ENCODE results near the gene ZBTB7C. TPM values are rescaled to one million over a fixed set of nuclear protein-coding genes. Genes with fewer than 3 reads are reported as not detected.

Gene ZBTB7C
- total RNA-seq, 1 donor from 2014 or later: 1.1 TPM

GRCh38 chr18:48064978-48065600 lies 344.1 kb downstream of the ZBTB7C start:
- no peaks in the 10 kb centered on the region for H3K36me3 ChIP-seq (ENCODE audit: control insufficient read depth, insufficient read depth, low read length)
- peaks cover 3% of the 10 kb centered on the region for H3K27me3 ChIP-seq (ENCODE audit: control insufficient read depth, insufficient read depth, low read length)
- no peak for DNase-seq (ENCODE audit: low read depth)
- H3K4me3 ChIP-seq (ENCODE audit: low read depth, low read length): no peak overlapping the region
- TF ChIP-seq, protein P1, sequence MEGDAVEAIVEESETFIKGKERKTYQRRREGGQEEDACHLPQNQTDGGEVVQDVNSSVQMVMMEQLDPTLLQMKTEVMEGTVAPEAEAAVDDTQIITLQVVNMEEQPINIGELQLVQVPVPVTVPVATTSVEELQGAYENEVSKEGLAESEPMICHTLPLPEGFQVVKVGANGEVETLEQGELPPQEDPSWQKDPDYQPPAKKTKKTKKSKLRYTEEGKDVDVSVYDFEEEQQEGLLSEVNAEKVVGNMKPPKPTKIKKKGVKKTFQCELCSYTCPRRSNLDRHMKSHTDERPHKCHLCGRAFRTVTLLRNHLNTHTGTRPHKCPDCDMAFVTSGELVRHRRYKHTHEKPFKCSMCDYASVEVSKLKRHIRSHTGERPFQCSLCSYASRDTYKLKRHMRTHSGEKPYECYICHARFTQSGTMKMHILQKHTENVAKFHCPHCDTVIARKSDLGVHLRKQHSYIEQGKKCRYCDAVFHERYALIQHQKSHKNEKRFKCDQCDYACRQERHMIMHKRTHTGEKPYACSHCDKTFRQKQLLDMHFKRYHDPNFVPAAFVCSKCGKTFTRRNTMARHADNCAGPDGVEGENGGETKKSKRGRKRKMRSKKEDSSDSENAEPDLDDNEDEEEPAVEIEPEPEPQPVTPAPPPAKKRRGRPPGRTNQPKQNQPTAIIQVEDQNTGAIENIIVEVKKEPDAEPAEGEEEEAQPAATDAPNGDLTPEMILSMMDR (IDR thresholded peaks at IDR 0.05; ENCODE audit: insufficient read depth, low read length, poor library complexity, severe bottlenecking): no peak

DNA sequence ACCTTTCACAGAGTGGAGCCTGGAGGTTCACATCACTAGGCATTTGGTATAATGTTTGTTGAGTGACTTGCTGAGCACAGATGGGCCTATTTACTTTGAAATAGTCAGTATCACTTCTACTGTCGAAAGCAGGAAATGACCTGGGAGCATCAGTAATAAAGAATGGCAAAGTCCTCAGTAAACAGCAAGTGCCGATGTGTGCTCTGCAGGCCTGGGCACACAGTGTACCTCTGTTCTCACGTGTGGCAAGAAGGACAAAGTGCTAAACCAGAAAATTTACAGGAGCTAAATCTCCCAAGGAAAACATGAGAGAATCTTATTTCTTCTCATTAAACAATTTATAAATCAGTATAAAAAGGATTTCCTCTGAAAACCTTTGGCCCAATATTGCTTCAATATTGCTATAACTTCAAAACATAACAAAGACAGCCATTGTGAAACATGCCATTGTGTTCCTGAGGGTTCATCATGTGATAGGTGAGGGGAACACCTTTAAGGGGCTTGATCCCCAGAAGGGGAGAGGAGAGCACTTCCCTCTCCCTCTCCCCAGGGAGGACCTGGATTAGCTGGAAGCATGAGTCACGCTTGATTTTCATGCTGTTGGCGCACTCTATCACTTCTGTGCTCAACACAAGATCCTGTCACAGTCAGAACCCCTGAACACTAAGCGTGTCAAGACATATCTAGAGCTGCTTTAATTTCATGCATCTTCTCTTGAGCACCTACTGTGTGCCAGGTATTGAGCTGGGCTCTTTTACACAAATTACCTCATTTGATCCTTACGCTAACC lies 347.2 kb downstream of the ZBTB7C start:
- DNase-seq (ENCODE audit: low read depth): no peak
- Histone ChIP-seq H3K36me3 (ENCODE audit: control insufficient read depth, insufficient read depth, low read length) (no peaks in the 10 kb centered on the region), H3K27me3 (ENCODE audit: control insufficient read depth, insufficient read depth, low read length) (peaks cover 5% of the 10 kb centered on the region), H3K4me3 (ENCODE audit: low read depth, low read length) (no peak overlapping the region)
- TF ChIP-seq, protein P1 (IDR thresholded peaks at IDR 0.05; ENCODE audit: insufficient read depth, low read length, poor library complexity, severe bottlenecking): no peak

DNA sequence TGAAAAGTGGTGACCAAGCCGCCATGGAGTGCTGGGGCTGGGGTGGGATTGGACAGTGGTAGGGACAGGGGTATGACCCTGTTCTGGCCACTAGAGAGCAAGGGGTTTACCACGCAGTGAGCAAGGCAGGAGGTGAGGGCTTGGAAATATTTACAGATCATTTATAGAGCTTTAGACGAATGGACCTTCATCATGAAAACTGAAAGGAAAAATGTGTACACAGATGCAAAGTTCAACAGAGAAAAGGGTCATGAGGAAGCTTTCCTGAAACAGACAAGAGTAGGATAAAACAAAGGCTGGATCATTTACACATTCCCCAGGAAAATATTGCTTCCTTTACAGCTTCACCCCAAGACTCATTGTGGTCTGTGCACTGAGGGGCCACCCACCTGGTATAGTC lies 348.2 kb downstream of the ZBTB7C start:
- H3K4me3 ChIP-seq (ENCODE audit: low read depth, low read length): no peak overlapping the region
- TF ChIP-seq, protein P1 (IDR thresholded peaks at IDR 0.05; ENCODE audit: insufficient read depth, low read length, poor library complexity, severe bottlenecking): no peak
- H3K36me3 ChIP-seq (ENCODE audit: control insufficient read depth, insufficient read depth, low read length): no peaks in the 10 kb centered on the region
- no peak for DNase-seq (ENCODE audit: low read depth)
- peaks cover 5% of the 10 kb centered on the region for H3K27me3 ChIP-seq (ENCODE audit: control insufficient read depth, insufficient read depth, low read length)

DNA sequence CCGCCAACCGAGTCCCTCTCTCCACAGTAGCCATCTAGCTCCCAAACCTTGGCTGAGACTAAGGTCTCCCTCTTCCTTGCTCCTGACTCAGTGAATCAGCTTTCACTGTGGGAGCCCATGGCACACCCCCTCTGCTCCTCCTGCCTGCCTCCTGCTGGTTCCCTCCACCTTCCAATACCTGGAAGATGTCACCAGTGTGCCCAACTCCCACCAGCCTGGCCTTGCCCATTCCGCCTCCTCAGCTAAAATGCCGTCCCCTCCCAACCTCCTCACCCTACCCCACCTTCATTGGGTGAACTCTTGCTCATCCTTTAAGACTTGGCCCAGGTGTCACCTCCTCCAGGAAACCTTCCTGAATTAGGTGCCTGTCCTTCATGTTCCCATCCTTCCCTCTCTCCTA lies 348.8 kb downstream of the ZBTB7C start:
- no peak for DNase-seq (ENCODE audit: low read depth)
- no peaks in the 10 kb centered on the region for H3K36me3 ChIP-seq (ENCODE audit: control insufficient read depth, insufficient read depth, low read length)
- peaks cover 5% of the 10 kb centered on the region for H3K27me3 ChIP-seq (ENCODE audit: control insufficient read depth, insufficient read depth, low read length)
- TF ChIP-seq, protein P1 (IDR thresholded peaks at IDR 0.05; ENCODE audit: insufficient read depth, low read length, poor library complexity, severe bottlenecking): no peak
- no peak overlapping the region for H3K4me3 ChIP-seq (ENCODE audit: low read depth, low read length)

GRCh38 chr18:48059455-48060010 lies 349.6 kb downstream of the ZBTB7C start:
- peaks cover 7% of the 10 kb centered on the region for H3K27me3 ChIP-seq (ENCODE audit: control insufficient read depth, insufficient read depth, low read length)
- TF ChIP-seq, protein P1 (IDR thresholded peaks at IDR 0.05; ENCODE audit: insufficient read depth, low read length, poor library complexity, severe bottlenecking): no peak
- no peak overlapping the region for H3K4me3 ChIP-seq (ENCODE audit: low read depth, low read length)
- H3K36me3 ChIP-seq (ENCODE audit: control insufficient read depth, insufficient read depth, low read length): no peaks in the 10 kb centered on the region
- DNase-seq (ENCODE audit: low read depth): no peak

Measured in kidney epithelial cell (primary cell).